Kidney capillary endothelial cell (primary cell): ENCODE results near the gene LIN37.
"Not testable (repeated sequence)": the region's sequence is repeated elsewhere in the genome, so short reads cannot be mapped to it uniquely, and the experiment has no call there.

Experiments used
- DNase-seq: peaks from one replicate; pipeline ENCODE4 v3.0.0-alpha.2; 2018; ENCODE audit warnings: low spot score

The LIN37 gene

GRCh38 chr19:35789978-35790944 lies 41.9 kb downstream of the LIN37 start:
- no peak for DNase-seq

- no peak for DNase-seq
Observed at GRCh38 chr19:35790981-35791813, 42.8 kb downstream of the LIN37 start.

- no peak for DNase-seq
Observed at GRCh38 chr19:35791814-35792279, 43.5 kb downstream of the LIN37 start.

GRCh38 chr19:35792312-35792711 lies 43.9 kb downstream of the LIN37 start:
- no peak for DNase-seq

GRCh38 chr19:35792888-35793287 lies 44.5 kb downstream of the LIN37 start:
- DNase-seq = no peak

GRCh38 chr19:35793381-35794165 lies 45.2 kb downstream of the LIN37 start:
- no peak for DNase-seq

- not testable (repeated sequence) for DNase-seq
Observed at GRCh38 chr19:35795564-35795963, 47.2 kb downstream of the LIN37 start.

DNA sequence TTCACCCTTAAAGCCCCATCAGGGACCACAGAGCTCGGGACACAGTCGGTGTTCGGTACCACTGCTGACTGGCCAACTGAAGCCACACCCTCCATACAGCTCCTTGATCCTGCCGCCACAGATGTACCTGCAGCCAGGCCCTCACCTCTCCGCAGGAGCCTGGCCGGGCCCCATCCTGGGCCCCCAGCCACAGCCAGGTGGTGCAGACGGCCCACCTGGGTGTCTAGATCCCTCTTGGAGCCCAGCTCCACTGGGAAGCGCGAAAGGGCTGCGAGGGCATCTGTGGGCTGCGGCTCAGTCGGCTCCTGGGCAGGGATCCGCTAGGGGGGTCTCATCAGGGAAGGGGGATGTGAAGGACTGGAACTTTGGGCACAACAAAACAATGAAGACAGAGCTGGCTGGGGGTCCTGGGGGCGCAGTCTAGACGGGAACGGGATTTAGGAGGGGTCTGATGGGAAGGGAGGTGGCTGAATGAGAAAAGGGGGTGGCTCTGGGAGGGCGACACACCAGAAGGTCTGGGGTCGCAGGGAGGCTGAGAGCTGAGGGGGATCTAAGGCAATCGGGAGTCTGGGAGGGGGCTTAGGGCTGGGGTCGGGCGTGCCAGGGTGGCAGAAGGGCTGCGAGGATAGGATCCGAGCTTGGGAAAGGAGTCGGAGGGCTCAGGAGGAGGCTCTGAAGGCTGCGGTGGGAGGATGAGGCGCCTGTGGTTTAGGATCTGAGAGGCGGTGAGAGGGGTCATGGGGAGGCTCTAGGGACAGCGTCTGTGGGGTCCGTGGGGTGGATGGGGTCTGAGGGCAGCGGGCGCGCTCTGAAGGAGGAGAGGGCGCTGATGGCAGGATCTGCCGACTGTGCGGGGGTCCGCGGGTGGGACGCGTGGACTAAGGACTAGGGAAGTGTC lies 48.5 kb downstream of the LIN37 start:
- DNase-seq = no peak

- DNase-seq = no peak
Observed at GRCh38 chr19:35797663-35798062, 49.3 kb downstream of the LIN37 start.

DNA sequence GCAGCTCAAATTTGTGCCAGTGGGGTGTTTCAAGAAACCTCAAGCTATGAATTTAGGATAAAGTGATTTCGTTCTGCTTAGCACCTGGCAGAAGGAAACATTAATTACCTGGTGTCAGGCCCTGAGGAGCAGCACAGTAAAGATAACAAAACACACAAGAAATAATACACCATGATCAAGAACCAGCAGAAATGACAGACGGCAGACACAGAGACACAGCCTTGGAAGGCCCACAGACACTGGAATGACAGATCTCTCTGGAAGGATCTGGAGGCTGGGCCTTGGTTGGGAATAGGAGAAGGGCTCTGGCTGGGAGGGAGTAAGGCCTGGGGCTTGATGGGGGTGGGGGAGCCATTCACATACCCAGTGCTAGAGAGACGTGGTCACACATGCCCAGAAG lies 53.5 kb downstream of the LIN37 start:
- DNase-seq = no peak
